HCT116 (cell line): ENCODE data around the gene MTHFD2.

Experiments
- CEBPB ChIP-seq: IDR thresholded peaks from 2 replicates; pipeline ENCODE4 v1.6.1; 2012; ENCODE audit warnings: low read depth
- CTCF ChIP-seq, 3 experiments: fragments of 200-600 bp in 1 of 3; sonication (generic) in 1 of 3; IDR thresholded peaks in 2 of 3; conservative IDR thresholded peaks in 1 of 3; 2 replicates each; pipeline ENCODE4 v1.5.1; 2012 to 2017; ENCODE audit warnings: low read depth in 2 of 3, low read length in 2 of 3, antibody characterized with exemption in 1 of 3, borderline replicate concordance in 1 of 3, control low read depth in 1 of 3, mild to moderate bottlenecking in 1 of 3, mixed read lengths in 1 of 3, mixed run types in 1 of 3, moderate library complexity in 1 of 3; ENCODE audit not compliant: insufficient read depth in 1 of 3
- EGR1 ChIP-seq: IDR thresholded peaks from 2 replicates; pipeline ENCODE4 v1.6.1; 2012; ENCODE audit warnings: low read depth
- EZH2 ChIP-seq: fragments of 200-600 bp; sonication (generic); IDR thresholded peaks from 2 replicates; pipeline ENCODE4 v1.6.1; 2017; ENCODE audit warnings: antibody characterized with exemption, mixed run types
- EZH2phosphoT487 ChIP-seq: fragments of 200-600 bp; IDR thresholded peaks from 2 replicates; pipeline ENCODE4 v1.6.1; 2018; ENCODE audit warnings: antibody characterized with exemption, borderline replicate concordance
- MAX ChIP-seq: IDR thresholded peaks from 2 replicates; pipeline ENCODE4 v1.6.1; 2012
- POLR2A ChIP-seq: IDR thresholded peaks from 2 replicates; pipeline ENCODE4 v1.7.0; 2011; ENCODE audit warnings: borderline replicate concordance; ENCODE audit not compliant: insufficient read depth, insufficient read length; ENCODE audit errors: extremely low read depth
- POLR2AphosphoS5 ChIP-seq: IDR thresholded peaks from 2 replicates; pipeline ENCODE4 v1.6.1; 2011; ENCODE audit warnings: mild to moderate bottlenecking, low read depth, low read length, moderate library complexity
- REST ChIP-seq: IDR thresholded peaks from 2 replicates; pipeline ENCODE4 v1.6.1; 2012; ENCODE audit warnings: low read depth
- TCF7L2 ChIP-seq: IDR thresholded peaks from 2 replicates; pipeline ENCODE4 v1.7.0; 2011; ENCODE audit warnings: borderline replicate concordance, inconsistent platforms; ENCODE audit not compliant: insufficient read depth, insufficient read length; ENCODE audit errors: extremely low read depth
- YY1 ChIP-seq: IDR thresholded peaks from 2 replicates; pipeline ENCODE4 v1.6.1; 2011; ENCODE audit warnings: low read length, low read depth, moderate library complexity, mild to moderate bottlenecking; ENCODE audit not compliant: insufficient replicate concordance; ENCODE audit errors: extremely low read depth

- TF ChIP-seq POLR2A = no peak
- TF ChIP-seq EZH2 = no peak
- no peak for TF ChIP-seq TCF7L2
- TF ChIP-seq CTCF (IDR thresholded peaks at IDR 0.05 in 2 of 3, conservative IDR thresholded peaks at IDR 0.05 in 1 of 3; ENCODE audit: borderline replicate concordance in 1 of 3, insufficient read depth in 1 of 3, low read depth in 2 of 3, low read length in 2 of 3) = no peak
- peak; percentile 36 for TF ChIP-seq POLR2AphosphoS5
- TF ChIP-seq REST = no peak
- TF ChIP-seq YY1 = no peak
- no peak for TF ChIP-seq EZH2phosphoT487
- TF ChIP-seq EGR1 = no peak
- no peak for TF ChIP-seq CEBPB
- TF ChIP-seq MAX = no peak
These were observed 25.7 kb downstream of the MTHFD2 start for GRCh38 chr2:74223941-74224770.
